Activated effector memory CD4-positive, alpha-beta T cell treated with Interleukin-2 at 50 U/mL for 16 hours (primary cell): ENCODE results near the gene ADAMTS2.

Experiments used
- DNase-seq: peaks from one replicate; pipeline ENCODE4 v3.0.0-alpha.2; 2020

Gene ADAMTS2

GRCh38 chr5:179131321-179131835, 213.9 kb downstream of the ADAMTS2 start:
- no peak for DNase-seq

DNA sequence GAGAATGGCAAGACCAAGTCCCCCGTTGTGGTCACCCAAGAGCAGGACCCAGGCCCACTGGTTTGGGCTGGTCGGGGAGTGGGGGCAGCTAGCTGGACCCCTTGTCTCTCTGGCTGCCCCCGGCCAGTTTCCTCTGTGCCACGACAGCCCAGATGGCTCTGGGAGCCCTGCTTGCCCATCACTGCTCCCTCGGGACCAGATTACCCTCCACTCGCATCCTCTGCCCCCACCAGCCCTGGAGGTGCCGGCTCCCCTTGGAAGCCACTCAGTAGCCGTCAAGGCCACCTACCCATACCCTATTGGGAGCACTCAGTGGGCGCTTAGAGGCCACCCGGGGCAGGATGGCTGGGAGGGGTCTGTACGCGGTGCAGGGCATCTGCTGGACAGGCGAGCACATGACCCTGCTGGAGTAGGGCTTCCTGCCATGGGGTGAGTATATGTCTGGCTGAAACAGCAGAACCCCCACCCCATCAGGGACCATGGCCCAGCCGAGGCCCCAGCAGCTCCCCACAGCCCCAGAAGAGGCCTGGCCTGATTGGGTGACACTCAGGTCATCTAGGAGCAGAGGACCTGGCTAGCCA, 215.1 kb downstream of the ADAMTS2 start:
- DNase-seq: no peak

GRCh38 chr5:179129607-179130071, 215.6 kb downstream of the ADAMTS2 start:
- DNase-seq: no peak

GRCh38 chr5:179128976-179129375, 216.3 kb downstream of the ADAMTS2 start:
- no peak for DNase-seq

- no peak for DNase-seq
Measured at GRCh38 chr5:179128041-179128365, 217.3 kb downstream of the ADAMTS2 start.

GRCh38 chr5:179127136-179128040, 217.9 kb downstream of the ADAMTS2 start:
- DNase-seq: no peak

- no peak for DNase-seq
Measured at GRCh38 chr5:179126506-179126991, 218.7 kb downstream of the ADAMTS2 start.

DNA sequence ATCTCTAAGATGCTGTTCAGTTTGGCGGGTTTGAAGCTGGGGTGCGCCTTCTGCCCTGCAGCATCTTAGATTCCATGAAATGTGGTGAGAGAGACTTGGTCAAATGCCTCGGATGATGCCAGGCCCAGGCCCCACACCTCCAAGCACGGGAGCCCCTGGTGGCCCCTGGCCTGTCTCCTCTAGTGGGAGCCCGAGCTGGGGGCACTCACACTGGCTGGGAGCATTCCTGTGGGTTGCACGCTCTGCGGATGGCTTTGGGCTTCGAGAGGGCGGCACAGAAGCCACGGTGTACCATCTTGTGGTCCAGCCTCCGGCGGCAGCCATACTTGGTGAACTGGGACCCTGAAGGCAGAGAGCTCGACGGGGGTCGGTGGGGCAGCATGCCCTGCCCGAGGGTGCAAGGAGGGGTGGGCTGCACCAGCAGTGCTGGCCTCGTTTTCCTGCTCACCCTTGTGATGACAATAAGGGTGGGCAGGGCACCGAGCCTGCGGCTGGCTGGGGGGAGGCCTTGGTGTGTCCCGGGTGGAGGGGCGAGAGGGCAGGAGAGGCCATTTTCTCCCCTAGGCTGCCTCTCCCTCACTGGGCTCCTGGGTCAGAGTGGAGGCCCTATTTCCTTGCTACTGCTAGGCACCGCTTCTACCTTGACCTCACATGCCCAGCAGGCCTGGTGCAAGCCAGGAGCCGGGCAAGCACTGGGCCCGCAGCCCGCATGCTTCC, 219.3 kb downstream of the ADAMTS2 start:
- no peak for DNase-seq

- DNase-seq: no peak
Measured at GRCh38 chr5:179124853-179125788, 220.1 kb downstream of the ADAMTS2 start.

GRCh38 chr5:179124273-179124852, 220.9 kb downstream of the ADAMTS2 start:
- no peak for DNase-seq

GRCh38 chr5:179123491-179124272, 221.6 kb downstream of the ADAMTS2 start:
- DNase-seq: no peak

- DNase-seq: no peak
Measured at GRCh38 chr5:179123109-179123426, 222.2 kb downstream of the ADAMTS2 start.

GRCh38 chr5:179122411-179123108, 222.7 kb downstream of the ADAMTS2 start:
- no peak for DNase-seq

GRCh38 chr5:179121667-179122111, 223.6 kb downstream of the ADAMTS2 start:
- DNase-seq: no peak

DNA sequence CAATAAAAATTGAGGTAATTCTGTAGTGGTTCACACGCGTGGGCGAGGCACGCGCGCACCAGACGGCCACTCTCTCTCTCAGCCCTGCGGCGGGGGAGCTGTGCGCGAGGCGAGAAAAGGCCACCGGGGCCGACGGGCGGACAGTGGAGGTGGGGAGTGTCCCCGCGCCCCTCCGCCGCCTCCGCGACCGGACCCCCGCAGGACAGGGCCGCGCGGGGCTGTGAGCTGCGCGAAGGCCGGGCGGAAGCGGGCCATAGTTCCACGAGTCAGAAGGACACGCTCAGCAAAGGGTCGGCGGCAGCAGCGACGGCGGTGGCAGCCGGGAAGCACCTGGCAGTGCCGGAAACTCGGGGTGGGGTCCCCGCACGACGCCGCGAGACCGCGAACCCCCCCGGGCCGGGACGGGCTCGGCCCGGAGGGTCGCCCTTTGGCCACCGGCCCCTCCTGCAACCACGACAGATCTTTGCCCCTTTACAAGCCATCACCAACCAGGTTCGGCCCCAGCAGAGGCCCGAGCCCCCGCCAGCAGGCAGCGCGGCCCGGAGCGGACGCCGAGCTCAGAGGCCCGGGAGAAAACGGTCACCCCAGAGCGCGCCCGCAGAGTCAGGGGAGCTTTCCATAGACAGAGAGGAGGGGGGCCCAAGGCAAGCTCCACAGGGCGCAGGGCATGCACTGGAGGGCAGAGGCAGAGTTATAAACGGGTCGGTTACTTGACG, 224.2 kb downstream of the ADAMTS2 start:
- no peak for DNase-seq

GRCh38 chr5:179120421-179120861, 224.8 kb downstream of the ADAMTS2 start:
- DNase-seq: no peak

DNA sequence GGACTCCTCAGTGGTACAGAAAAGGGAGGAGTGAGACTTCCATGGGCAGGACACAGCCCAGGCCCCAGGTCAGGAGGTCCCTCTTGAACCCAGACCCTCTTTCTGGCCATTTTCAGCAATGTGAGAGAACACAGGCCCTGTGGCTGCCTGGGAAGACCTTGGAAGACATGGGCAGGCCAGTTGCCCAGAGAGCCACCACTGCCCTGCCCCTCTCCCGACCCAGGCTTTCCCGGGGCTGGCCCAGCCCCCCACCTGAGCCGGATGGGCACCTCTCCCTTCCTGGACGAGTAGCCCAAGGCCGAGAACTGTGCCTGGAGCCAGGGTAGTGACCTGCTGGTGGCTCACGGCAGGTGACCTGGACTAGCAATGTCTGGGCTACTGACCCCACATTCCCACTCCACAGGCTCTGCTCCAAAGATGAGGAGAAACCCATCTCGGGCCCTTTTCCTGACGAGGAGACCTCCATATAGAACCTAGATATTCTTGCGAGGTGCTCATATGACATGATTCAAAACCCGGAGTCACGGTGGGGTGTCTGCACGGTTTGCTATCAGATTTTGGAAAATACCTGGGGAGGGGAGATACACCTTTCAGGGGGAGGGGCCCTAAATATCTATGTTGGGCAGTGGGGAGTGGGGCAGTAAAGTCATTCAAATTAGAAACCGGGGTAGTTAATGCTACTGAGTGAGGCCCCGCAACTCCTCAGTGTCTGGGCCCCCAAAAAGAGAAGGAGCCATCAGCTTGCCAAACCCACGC, 225.7 kb downstream of the ADAMTS2 start:
- no peak for DNase-seq

GRCh38 chr5:179118756-179119414, 226.4 kb downstream of the ADAMTS2 start:
- DNase-seq: no peak
